NK-92 (cell line): ENCODE data around the gene SLC4A9.

Source experiments
- DNase-seq: peaks from one replicate; lab custom pipeline; 2025; ENCODE audit not compliant: unreplicated experiment; lab: John Stamatoyannopoulos, UW

SLC4A9 gene, protein sequence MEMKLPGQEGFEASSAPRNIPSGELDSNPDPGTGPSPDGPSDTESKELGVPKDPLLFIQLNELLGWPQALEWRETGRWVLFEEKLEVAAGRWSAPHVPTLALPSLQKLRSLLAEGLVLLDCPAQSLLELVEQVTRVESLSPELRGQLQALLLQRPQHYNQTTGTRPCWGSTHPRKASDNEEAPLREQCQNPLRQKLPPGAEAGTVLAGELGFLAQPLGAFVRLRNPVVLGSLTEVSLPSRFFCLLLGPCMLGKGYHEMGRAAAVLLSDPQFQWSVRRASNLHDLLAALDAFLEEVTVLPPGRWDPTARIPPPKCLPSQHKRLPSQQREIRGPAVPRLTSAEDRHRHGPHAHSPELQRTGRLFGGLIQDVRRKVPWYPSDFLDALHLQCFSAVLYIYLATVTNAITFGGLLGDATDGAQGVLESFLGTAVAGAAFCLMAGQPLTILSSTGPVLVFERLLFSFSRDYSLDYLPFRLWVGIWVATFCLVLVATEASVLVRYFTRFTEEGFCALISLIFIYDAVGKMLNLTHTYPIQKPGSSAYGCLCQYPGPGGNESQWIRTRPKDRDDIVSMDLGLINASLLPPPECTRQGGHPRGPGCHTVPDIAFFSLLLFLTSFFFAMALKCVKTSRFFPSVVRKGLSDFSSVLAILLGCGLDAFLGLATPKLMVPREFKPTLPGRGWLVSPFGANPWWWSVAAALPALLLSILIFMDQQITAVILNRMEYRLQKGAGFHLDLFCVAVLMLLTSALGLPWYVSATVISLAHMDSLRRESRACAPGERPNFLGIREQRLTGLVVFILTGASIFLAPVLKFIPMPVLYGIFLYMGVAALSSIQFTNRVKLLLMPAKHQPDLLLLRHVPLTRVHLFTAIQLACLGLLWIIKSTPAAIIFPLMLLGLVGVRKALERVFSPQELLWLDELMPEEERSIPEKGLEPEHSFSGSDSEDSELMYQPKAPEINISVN

DNA sequence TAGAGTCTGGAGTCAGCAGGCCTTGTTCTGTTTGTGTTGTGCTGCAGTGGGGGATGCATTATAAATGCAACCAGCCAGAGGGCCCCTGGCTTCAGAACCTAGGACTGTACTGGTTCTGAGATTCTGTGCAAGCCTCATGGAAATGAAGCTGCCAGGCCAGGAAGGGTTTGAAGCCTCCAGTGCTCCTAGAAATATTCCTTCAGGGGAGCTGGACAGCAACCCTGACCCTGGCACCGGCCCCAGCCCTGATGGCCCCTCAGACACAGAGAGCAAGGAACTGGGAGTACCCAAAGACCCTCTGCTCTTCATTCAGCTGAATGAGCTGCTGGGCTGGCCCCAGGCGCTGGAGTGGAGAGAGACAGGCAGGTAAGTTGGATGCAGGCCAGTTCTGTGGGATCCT, at the start of gene SLC4A9:
TSS of gene SLC4A9 (plus strand) at position 94 of the 400 bp plus-strand sequence. CDS start at position 137, 43 bp downstream.
- DNase-seq = no peak

DNA sequence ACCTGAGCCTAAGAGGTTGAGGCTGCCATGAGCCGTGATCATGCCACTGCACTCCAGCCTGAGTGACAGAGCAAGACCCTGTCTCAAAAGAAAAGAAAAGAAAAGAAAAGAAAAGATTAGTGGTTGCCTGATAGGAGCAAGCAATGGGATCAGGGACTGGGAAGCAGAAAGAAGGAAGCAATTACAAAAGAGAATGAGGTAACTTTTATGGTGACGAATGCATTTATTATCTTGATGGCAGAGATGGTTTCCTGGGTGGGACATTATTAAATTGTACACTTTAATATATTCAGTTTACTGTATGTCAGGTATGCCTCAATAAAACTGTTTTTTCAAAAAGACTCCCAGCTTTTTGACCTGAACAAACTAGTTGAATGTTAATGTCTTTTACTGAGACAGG, 49.6 kb upstream of the SLC4A9 start:
- no peak for DNase-seq

DNA sequence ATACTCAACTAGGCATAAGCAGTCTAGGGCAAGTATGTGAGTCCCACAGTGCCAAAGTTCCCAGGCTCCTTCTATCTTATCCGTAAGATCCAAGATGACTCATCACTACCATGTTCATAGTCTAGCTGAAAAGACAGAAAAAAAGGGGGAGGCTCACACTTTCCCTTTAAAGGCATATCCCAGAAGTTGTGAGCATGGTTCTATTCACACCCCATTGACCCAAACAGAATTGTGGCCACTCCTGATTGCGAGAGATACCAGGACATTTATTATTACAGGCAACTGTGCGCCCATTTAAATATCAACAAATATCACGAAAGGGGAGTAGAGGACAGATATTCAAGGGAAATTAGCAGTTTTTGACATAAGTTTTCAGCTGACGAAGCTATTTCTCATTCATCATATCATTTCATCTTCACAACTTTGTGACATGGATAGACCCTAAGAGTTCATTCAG, 49.0 kb upstream of the SLC4A9 start:
- DNase-seq = no peak

DNA sequence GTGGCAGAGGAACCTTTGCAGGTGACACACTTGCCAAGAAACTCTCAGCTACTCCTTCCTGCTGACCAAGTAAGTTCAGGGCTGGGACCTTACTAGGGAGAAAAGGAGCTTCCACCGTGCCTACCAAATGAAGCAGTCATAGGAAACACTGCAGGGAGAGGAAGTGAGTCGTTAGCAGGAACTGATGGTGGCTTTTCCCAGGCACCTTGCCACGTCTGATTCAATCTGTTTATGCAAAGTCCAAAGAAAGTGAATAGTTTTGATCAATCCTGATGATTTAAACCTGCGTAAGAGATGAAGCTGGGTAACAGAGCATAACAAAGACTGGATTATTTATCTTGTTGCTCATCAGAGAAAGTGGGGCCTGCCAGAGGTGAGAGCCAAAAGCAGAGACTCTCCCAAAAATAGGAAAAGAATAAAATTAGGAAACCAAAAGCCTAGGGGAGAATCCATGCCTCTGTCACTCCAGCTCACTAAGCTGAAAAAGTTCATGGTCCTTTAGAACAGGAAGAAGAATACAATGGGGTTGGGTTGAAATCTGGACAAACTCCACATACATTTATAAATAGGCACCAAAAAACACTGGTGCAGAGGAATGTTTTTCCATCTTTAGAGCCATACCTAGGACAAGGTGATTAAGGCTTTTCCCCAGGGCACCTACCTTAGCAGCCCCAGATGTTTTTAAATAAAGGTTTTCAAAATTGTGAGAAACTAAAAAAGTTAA, 47.8 kb upstream of the SLC4A9 start:
- DNase-seq = no peak

DNA sequence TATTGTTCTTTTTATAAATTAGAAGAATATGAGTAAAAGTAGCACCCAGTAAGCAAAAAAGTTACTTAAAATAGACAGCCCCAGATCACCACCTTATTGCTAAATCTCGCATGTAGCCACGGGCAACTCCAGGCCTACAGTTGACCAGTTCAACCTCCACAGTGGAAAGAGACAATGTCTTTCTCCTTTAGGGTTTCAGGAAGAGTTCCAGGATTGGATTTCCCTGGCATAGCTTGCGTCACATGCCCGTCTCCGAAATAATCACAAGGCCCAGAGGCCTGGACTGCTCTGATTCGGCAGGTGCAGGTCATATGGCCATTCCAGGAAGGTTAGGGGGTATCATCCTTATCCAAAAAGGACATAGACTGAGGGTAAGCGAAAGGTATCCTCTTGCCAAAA, 47.2 kb upstream of the SLC4A9 start:
- no peak for DNase-seq

DNA sequence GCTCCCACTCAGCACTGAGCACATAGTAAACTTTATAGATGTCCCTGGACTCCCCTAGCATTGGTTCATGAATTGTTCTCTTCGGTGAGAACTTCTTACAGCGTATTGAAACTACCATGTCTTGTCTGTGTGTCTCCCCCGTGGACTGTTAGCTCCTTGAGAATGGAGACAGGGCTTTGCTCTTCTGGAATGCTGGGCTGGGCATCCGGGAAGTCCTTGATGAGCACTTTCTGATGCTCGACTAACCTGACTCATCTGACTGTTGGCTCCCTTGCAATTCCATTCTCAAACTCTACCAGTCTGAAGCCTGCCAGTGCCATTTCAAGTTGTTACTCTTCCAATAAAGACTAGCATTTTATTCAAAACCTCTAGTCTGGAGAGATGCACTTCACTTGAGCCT, 42.1 kb upstream of the SLC4A9 start:
- no peak for DNase-seq

DNA sequence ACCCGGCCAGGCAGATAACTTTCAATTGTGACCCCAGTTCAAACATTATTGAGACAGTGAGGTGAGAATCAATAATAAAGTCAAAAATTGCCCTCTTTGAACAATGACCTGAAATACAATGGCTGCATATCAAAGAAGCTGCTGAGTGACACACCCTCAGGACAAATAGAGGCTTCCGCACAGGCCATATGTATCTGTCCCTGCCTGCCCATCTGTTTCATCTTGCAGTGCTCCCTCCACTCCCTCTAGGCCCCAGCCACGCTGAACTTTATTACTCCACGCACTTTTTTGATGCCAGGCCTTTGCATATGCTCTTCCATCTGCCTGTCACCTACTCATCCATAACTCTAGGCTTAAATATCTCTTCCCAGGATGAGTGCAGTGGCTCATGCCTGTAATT, 41.2 kb upstream of the SLC4A9 start:
- no peak for DNase-seq

DNA sequence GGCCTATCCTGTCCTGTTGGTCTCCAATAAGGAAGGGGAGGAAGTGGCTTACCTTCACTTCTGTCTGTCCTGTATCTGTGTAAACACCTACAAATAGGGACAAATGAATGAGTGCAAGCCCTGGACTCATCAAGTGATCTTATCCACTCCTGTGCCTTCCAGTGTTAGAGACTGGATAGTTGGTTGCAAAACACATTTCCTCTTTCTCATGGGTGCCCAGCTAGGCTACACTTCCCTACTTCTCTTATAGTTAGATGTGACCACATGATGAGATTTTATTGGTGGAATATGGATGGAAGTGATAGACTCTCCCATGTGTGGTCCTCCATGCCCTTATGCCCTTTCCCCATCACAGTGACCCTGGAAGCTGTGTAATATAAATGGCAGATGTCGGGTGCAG, 40.2 kb upstream of the SLC4A9 start:
- no peak for DNase-seq

DNA sequence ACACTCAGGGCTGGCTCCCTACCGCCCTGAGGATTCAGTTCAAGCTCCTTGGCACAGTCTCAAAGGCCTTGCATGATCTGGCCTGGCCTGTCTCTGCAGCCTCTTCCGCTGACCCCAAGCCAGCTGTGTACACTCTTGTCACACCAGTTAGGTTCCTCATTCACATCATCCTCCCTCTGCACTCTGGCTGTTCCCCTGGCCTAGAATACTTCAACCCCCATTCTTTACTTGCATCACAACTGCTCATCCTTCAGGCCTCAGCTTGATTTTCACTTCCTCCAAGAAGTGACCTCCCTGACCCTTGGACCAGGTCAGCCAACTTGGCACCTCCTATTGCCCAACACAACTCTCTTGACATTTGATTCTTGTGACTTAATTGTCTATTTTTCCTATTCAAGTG, 38.2 kb upstream of the SLC4A9 start:
- no peak for DNase-seq

DNA sequence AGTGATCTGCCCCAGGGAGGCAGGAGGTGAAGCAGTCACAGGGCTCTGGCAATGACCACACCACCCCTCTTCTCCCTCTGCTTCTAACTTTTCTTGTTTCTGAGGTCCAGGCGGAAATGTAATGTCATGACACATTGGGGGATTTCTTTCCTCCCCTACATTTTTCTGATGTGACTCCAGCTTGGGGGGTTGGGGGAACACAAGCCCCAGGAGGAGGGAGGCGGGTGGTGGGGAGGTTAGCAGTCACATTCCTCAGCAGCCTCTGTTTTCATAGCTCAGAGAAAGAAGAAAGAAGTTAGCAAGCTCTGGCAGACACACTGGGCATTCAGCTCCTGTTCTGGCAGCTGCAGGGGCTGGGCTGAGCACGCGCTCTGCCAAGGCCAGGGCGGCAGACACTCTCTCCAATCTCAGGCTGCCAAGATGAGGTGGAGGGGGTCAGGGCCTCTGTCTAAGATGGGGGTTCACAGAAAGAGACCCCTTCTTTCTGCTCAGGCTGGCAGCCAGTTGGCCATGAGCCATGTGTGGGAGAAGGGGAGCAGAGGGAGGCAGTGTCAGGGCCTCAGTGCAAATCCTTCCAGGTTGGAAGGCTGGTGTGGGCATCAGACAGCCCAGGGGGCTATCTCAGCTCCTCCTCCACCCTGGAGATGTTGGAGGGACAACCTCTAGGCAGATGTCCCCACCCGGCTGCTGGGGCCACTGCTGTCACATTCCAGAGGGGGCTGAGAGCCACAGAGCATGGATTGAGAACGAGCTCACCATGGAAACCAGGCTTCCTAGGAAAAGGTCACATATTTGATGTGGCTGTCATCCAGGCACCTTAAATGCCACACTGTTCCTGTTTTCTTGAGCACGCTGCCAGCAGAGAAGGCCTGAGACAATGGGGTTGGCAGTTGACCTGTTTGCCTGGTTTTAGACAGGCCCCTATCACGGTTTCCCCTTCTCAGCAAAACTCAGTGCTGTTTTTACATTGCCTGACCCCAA, 37.0 kb upstream of the SLC4A9 start:
- no peak for DNase-seq

DNA sequence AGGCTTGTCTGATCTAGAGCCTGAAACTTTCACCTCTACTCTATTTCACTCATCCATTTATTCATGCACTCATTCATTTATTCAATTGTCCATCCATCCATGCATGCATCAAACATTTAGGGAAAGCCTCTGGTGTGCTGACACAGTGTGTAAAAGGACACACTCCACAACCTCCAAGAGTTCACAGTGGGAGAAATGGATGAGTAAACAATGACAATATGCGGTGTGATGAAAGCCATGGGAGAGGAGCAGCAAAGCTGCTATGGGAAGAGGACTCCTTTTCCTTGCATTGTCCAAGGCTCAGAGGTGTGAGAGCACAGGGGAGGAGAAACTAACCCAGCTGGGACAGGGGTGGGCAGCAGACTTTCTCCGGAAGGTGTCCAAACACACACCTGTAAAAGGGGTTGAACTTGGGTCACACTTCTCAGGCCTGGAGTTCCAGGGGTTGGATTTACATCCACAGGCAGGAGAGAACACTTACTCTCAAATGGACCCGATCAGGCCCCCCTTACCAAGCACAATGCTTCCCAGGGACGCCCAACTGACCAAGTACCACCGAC, 35.9 kb upstream of the SLC4A9 start:
- no peak for DNase-seq

DNA sequence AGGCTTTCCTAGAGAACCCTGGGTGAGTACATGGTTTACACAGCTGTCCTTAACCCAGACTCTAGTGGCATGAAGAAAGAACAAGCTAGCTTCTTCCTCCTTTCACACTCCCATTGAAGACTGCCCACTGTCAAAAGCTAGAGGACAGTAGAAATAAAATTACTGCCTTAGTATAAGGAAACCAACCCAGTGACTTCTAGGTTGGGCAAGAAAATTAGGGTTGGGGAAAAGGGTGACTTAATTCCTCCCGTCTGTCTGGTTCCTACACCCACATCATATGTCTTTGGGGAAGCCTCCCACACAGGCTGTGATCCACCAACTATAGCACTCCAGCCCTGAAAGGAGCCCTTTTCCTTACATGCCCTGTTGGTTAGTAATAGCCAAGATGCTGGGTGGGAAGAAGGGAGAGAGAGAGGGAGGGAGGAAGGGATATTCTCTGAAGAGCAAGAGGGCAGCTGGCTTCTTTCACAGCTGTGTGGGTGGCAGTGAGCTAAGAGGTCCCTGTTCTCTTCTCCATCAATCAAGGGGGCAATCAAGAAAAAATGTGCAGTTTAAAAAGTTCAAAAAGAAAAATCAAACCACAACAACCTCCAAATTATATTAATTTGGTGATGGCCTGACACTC, 35.3 kb upstream of the SLC4A9 start:
- no peak for DNase-seq

DNA sequence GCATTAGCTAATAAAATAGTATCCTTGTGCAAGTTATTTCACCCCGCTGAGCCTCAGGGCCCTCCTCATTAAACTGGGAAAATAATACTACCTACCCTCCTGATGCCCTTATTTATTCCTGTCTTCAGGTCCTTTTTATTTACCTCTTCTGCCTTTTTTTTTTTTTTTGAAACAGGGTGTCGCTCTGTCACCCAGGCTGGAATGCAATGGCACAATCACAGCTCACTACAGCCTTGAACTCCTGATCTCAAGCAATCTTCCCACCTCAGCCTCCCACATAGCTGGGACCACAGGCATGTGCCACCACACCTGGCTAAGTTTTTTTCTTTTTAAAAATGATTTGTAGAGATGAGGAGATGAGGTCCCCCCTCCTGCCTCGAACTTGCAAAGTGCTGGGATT, 34.5 kb upstream of the SLC4A9 start:
- no peak for DNase-seq

DNA sequence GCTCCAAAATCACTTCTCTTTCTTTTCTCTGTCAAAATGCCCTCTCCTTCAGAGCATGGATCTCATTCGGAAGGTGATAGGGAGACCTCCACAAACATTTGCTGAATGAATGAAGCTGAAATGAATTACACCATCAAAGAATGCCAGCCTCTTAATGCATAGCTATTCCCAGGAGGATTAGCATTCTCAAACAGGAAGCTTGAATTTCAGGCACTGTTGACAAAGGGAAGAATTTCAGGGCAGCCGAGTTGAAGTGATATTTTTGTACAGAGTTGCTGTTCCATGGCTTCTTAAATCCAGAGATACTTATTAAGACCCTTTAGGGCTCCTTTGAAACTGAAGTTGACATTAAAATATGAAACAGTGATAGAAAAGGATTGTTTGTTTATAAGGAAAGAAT, 32.4 kb upstream of the SLC4A9 start:
- DNase-seq = no peak

DNA sequence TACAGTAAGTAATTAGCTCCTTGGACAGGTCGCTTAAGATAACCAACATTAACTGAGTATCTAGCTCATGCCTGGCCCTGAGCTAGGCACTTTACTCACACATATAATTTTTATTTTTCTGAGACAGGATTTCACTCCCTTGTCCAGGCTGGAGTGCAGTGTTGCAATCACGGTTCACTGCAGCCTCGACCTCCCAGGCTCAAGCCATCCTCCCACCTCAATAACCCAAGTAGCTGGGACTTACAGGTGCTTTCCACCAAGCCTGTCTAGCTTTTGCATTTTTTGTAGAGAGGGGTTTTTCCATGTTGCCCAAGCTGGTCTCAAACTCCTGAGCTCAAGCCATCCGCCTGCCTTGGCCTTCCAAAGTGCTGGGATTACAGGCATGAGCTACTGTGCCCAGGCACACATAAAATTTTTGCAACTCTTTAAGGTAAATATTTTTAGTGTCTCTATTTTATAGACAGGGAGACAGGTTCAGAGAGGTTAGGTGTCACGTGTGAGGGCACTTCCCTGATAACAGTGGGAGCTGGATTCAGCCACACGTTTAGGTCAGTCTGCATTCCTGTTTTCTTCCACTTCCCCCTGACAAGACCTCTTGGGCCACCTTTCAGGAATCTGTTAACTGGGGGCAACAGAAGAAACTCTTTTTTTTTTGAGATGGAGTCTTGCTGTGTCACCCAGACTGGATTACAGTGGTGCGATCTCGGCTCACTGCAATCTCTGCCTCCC, 31.8 kb upstream of the SLC4A9 start:
- no peak for DNase-seq

DNA sequence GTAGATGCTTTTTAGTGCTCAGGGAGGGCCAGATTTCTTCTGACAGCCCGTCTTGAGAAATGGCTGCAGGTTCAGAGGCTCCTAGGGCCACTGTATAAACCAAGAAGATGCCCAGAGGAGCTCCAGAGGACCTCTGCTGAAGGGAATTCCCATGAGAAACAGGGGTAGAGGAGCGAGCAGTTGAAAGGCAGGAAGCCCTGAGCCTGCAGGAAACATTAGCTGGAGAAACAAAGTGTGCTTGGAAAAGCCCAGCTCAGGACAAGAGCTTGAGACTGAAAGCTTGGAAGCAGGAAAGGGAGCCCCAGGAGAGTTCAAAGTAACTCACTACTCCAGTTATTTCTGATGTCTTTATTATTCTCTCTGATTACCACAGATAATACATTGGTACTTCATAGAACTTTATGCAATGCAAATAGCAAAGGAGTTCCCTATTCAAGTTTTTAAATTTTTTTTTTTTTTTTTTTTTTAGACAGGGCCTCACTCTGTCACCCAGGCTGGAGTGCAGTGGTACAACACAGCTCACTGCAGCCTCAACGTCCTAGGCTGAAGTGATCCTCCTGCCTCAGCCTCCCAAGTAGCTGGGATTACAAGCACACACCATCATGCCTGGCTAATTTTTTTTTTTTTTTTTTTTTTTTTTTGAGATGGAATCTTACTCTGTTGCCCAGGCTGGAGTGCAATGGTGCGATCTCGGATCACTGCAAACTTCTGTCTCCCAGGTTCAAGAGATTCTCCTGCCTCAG, 30.1 kb upstream of the SLC4A9 start:
- DNase-seq = no peak

DNA sequence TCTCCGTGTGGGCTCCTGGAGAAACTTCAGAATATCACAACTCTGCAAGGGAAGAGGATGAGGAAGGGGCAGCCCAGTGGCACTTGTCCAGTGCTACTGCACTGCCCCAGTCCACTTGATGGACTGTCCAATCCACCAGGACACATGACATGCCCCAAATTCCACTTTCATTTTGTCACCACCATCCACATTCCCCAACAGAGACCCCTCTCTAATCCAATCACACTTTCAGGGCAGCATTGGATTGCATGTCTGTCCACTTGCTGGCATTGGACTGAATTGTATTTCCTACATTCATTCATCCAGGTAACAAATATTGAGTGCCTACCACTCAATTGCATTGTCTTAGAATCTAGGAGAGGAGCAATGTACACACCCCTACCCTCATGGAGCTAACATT, 28.4 kb upstream of the SLC4A9 start:
- DNase-seq = no peak

DNA sequence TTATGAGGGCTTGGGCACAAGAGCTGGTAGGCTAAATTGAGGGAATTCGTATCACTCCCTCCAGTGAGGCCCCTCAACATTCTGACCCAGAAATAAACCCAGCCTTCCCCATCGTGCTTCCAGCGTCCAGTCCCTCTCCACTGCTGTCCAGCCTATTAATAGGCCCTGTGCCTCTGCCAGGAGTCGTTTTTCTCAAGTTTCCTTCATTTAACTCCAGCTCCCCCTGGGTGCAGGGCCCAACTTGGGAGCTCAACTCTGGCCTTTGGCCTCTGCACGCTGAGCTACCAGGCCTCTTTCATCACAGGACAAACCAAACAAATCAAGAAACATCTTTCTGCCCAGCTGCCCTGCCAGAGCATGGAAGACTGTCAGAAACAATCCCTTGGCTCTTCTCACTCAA, 23.6 kb upstream of the SLC4A9 start:
- no peak for DNase-seq
